GM18508 (cell line): ENCODE measurements around the gene TSPAN19.

ENCODE experiments used
- ATAC-seq: cut with Tn5 transposase; IDR thresholded peaks from one replicate; pipeline ENCODE4 v1.9.1; 2021; ENCODE audit warnings: moderate number of reproducible peaks; ENCODE audit not compliant: insufficient read depth, unreplicated experiment

TSPAN19 gene

DNA sequence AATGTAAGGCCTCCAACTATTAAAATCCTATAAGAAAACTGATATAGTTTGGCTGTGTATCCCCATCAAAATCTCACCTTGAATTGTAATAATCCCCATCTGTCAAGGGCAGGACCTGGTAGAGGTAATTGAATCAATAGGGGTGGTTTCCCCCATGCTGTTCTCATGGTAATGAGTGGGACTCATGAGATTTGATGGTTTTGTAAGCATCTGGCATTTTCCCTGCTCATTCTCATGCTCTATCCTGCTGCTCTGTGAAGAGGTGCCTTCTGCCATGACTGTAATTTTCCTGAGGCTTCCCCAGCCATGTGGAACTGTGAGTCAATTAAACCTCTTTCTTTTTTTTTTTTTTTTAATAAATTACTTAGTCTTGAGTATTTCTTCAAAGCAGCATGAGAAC is 31.9 kb downstream of the TSPAN19 start:
- ATAC-seq = no peak

DNA sequence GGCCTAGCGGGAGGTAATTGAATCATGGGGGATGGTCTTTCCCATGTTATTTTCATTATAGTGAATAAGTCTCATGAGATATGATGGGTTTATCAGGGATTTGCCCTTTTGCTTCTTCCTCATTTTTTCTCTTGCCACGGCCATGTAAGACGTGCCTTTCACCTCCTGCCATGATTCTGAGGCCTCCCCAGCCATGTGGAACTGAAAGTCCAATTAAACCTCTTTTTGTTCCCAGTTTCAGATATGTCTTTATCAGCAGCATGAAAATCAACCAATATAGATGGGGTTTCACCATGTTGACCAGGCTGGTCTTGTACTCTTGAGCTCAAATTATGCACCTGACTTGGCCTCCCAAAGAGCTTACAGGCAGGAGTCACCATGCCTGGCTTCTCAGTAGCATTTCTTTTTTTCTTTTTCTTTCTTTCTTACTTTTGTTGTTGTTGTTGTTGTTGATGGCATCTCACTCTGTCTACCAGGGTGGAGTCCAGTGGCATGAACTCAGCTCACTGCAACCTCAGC is 33.2 kb downstream of the TSPAN19 start:
- ATAC-seq = no peak

DNA sequence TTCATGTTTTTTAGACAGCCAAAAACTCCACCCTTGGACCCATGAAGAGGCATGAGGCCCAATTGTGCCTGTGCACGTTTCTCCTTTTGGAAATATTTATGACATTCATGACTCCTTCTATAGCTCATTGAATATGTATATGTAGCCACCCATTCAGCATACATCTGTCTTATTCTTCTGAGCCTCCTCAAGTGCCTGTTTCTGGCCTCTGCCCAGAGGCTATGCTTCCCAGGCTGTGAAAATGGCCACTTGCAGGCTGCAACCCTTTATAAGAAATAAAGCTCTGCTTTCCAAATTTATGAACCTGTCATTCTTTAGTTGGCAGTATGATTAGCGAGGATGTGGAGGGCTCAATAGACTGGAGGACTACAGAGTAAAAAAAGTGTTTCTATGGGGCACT is 35.3 kb downstream of the TSPAN19 start:
- ATAC-seq = no peak

DNA sequence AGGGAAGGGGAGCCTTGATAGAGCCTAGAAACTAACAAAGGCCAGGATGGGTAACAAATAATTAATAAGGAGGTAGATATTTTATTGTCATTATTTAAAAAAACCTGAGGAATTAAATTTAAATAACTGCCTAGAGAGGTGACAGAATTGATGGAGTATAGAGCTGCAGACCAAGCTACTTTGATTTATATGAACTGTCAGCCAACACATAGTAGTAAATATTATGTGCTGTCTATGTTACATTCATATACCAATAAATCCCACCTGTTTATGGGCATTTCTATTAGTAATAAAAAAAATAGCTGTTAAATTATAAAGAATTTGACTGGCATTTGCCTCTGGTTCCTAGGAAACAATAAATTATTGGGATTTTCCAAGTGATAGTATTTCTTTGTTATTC is 37.7 kb downstream of the TSPAN19 start:
- ATAC-seq = no peak

DNA sequence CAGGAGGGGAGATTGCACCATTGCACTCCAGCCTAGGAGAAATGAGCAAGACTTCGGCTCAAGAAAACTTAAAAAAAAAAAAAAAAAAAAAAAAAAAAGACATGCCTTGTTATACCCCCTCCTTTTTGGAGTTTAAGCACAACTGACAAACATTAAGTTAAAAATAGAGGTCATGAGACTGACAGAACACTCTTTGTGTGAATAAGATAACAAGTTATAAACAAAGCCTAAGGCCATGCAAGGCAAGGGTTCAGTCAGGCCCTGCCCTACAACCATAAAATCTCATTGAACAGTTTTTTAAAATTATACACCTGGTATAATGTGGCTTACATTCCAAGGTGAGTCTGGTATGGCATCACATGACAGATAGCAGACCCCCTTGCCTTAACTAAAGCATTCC is 39.3 kb downstream of the TSPAN19 start:
- no peak for ATAC-seq

DNA sequence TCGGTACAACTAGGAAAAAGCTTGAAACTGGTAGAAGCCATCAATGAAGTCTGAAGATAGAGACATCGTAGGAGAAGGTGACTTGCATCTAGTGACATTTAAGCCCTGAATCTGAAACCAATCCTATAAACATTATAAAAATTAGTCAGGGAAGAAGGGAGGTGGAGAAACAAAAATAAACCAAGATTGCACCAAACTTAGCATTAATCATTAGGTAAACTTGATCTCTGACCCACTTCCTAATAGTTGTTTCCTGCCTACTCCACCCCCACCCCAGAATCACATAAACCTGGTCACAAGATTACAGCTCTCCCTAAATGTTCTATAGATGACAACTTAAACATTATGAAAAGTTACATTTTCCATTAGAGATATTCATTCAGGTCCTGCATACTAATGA is 40.4 kb downstream of the TSPAN19 start:
- ATAC-seq = no peak

DNA sequence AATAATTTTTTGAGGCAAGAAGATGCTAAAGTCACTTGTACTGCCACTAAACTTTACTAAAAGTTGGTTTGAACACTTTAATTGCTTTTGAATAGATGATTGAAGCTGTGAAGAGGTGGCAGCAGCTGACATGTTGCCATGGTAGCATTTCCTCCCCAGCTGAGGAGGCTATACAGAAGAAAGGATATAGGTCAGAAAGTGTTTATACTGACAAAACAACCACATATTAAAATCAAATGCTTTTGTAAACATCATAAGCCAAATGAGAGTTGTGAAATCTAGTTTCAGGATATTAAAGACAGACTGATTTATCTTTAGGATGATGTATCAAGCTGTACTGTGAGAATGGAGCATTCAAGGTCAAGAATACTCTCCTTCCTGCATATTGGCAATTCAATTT is 41.7 kb downstream of the TSPAN19 start:
- no peak for ATAC-seq

DNA sequence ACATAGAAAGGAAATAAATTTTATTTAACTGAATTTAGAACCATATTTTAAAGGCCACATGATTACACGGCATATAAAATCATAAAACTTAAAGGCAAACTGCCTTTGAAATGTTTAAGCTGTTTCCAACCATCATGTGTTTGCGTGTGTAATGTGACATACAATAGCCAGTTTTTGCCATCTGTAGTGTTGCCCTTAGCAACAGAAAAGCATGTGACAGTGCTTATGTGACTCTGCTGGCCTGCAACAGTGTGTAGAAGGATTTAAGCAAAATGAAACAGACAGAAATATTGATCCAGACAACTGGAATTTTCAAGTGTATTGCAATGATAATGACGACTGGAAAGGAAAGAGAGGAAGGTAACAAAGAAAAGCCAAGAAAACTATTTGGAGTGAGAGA is 49.5 kb downstream of the TSPAN19 start:
- ATAC-seq = no peak

DNA sequence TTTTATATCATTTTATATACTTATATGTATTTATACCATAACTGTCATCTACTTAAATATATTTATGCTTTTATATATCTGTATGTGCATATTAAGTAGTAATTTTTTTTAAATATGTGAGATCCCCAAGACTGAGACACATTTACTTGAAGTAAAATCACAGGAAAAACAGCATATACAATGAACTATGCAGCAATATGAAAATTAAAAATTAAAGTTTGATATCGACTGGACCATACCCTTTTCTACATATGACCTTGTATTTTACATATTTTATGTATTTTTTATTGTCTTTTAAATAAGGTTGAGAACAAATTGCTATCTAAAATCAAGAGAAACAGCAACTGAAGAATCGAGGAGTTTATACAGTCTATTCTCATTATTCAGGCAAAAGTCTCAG is 50.0 kb downstream of the TSPAN19 start:
- ATAC-seq = no peak

DNA sequence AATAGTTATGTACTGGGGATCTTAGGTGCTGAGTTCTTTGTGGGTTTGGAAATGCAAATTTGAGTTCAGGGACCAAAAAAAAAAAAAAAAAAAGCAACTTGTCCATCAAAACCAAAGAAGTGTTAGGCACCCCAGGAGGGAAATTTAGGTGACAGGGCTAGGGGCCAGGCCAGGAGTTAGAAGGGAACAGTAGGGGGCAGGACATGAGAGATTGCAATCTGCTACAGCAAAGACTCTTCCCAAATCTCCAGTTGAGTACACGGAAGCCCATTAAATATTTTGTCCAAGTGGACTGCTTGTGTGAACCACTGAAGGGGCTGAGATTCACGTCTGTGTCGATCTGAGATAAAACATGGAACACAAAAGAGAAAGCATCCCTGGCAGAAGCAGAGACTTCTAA is 52.8 kb downstream of the TSPAN19 start:
- no peak for ATAC-seq

DNA sequence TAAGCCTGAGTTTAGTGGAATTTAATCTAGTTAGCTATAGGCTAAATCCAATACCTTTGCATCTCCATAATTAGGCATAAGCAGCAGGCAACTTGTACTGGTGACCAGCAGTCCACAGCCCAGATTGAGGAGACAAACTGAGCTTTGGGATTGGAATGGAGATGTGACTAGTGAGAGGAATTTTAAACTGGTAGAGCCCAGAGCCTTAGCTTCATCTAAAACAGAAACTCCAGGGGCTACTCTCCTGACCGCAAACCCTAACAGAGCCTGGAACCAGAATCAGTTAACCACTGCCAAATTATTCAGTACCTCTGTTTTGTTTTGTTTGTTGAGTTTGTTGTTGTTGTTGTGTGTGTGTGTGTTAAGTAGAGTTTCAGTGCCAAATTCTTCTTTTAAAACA is 53.2 kb downstream of the TSPAN19 start:
- no peak for ATAC-seq

DNA sequence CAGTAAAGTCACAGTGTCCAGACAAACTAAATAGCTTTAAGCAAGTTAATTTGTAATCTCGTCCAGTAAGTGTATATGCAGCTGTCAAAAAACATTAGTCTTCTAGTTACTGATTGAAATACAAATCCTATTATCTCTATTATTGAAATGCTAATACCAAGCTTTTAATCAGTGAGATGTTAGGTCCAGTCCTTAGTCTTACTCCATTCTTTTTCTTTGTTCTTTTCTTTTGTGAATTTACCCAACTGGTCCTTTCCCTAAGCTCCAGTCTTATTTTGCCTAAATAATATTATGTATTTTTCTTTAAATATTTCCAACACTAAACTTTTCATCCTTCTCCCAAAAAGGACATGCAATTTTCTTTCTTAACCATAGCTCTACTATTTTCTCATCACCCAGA is 57.2 kb downstream of the TSPAN19 start:
- no peak for ATAC-seq

DNA sequence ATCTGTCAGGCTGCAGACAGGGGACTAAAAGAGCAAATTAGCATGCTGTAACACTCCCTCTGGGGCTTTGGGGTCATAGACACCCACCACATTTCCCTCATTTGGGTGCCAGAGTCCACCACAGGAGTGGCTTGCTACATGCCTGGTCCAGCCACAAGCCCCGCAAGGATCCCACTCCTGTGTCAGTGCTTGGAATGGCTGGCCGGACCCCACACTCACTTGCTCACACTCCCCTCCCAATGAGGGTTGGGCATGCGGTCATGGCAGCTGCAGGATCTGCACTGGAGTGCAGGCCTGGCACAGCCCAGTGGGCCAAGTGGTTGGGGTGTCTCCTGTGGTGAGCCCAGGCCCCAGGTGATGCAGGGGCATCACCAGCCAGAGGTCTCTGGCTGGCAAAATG is 59.9 kb downstream of the TSPAN19 start:
- no peak for ATAC-seq

DNA sequence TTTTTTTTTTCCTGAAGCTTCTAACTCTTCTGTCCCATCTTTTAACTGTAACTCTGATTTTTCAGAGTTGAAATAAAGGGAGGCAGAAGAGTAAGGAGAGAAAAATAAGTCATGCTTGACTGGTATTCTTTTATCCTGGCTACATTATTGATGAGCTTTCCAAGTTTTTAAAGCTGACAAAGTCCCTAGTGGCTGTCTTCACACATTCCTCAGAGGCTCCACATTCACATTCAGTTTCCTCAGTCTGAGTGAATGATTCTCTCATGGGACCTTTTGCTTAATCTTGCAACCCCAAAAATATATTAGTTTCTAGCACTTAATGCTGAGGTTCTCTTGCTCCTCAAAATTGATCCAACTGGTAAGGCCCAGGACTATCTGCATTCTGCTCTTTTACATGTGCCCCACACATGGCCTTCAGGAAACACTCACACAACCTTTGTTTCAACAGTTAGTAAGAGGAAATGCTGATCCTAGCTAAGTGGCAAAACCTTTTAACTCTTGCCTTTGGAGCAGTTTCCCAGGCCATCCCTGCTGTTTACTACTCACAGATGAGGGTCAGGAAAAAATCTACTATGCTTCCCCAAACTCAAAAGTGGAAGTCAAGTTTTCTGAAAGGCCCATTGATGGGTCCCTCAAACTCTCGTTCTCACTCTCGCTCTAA is 61.8 kb downstream of the TSPAN19 start:
- ATAC-seq = no peak

DNA sequence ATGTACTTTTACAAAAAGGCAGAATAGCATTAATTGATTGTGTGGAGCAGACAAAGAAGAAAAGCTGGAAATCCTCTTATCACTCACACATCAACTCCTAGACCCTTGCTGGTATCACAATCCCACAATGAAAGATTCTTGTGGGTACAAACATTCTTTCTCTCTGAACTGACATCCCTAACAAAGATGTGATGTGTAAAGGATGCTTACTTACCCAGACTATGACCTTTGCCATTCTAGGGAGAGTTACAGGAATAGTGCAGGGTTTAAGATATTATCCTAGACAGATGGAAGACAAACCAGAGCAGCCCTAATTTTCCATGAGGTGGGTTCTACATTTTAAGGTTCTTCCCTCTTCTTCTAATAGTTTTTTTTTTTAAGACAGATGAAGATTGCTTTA is 63.1 kb downstream of the TSPAN19 start:
- no peak for ATAC-seq

DNA sequence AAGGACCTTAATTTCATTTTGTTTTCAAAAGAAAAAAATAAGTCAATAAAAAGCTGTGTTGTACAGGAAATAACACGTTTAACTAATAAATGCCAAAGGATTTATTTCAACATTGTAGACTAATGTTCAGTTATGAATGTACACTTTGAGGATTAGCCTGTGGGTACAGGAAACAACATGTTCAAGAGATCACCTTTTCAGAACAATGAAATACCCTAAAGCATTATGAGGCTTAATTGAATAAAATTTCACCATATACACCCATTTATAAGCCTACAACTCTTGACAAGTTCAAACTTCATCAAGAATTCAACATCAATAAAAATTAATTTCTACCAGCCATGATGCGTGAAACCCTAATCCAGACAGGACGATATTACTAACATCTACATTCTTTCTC is 66.9 kb downstream of the TSPAN19 start:
- ATAC-seq = no peak
